Measurements from ENCODE around the gene KLK7. TPM values are rescaled to one million over a fixed set of nuclear protein-coding genes. Genes with fewer than 3 reads are reported as not detected.
"Not testable (repeated sequence)": the region's sequence is repeated elsewhere in the genome, so short reads cannot be mapped to it uniquely, and the experiment has no call there.

Gene KLK7
- total RNA-seq, 1 donor from 2014 or later: not detected

DNA sequence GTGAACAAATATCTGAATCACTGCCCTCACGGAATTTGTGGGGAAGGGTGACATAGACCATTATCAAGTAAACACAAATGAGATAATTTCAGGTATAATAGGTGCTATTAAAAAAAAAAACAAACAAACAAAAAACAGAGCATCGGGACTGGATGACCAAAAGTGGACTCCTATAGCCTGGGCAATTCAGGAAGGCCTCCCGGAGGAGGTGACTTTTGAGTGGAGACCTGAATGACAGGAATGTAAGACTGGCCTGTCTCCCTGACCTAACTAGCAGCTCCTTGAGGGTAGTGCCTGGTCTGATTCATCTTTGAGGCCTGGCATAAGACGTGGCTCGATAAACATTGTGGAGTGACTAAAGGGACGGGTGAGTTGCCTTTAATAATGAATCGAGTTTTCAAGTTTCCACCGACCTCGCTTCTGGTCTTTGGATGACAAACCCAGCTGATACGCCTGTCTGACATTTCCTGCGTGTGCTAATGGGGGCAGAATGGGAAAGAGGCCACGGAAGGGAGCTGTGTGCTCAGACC, 29.0 kb upstream of the KLK7 start:
- no peak for DNase-seq (ENCODE audit: low read depth in 2 of 2)

DNA sequence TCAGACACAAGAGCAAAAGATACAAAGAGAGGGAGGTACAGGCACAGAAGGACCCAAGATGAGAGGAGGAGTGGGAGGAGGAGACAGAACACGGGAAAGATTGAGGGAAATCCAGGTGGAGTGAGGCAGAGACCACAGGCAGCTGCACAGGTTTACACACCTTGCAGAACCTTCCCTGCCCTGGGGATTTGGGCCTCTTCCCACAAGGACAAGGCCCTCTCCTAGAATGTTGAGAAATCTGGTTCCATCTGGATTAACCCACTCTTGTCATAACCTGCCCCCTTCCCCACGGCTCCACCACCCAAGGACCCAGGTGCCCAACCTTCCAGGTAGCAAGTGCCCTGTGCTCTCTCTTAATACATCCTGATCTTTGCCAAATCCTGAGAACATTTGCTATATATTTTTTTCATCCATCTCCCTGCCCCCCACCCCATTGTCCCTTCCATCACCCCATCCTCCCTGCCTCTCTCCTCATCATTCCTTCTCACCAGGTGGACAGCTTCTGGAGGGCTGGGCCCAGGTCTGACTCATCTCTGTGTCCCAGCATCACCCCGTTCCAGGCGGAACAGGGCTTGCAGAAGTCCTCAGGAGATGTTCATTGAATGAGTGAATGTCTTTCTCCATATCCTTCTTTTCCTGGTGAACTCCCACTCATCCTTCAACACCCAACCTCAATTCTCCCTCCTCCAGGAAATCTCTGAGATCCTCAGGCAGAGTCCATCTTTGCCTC, 26.5 kb upstream of the KLK7 start:
- DNase-seq (ENCODE audit: low read depth in 2 of 2): no peak

DNA sequence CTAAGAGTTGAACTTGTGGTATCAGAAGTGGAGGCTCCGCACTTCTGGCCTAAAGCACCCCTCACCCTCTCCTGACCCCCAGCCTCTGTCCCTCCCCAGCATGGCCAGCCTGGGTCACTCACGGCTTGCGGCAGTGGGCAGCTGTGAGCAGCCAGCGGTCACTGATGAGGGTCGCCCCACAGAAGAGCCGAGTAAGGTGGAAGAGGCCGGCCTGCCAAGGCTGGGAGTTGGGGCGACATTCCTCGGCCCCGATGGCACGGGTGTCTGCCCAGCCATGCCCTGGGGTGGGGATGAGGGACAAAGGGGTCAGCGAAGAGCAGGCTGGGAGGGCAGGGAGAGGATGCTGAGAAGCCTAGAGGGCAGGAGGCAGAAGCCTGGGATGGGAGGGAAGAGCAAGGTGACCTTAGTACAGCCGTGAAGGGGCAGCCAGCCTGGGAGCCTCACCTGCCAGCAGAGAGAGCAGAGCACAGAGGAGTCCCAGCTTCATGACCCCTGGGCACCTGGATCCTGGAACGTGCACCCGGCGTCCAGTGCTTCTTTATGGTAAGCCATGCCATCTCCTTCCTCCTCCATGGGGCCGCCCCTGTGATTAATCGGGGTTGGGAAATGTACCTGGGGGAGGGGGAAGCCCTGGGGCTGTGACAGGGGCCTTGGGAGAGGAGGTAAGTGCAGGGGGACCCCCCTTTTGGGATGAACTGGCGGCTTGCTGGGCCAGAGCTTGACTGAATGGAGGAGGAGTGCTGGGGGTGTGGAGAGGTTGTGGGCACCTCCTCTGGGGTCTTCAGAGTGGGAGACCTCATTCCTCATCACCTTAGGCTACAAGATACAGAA, 25.6 kb upstream of the KLK7 start:
- no peak for DNase-seq (ENCODE audit: low read depth in 2 of 2)

DNA sequence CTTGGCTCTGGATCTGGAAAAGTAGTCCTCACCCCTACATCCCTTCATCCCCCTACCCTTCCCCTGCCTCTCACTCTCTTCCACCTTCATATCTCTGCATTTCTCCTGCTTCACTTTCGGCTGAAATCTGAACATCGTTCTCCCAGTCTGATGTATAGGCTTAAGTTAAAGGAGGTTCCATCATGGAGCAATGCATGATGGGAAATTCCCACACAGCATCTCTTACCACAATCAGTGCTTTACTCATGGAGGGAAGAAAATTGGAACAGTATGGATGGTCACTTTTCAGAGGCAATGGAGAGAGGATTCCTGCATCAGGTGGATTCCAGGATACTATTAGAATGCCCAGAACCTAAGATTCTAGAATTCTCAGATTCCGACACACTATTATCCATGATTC, 23.8 kb upstream of the KLK7 start:
- no peak for DNase-seq (ENCODE audit: low read depth in 2 of 2)

DNA sequence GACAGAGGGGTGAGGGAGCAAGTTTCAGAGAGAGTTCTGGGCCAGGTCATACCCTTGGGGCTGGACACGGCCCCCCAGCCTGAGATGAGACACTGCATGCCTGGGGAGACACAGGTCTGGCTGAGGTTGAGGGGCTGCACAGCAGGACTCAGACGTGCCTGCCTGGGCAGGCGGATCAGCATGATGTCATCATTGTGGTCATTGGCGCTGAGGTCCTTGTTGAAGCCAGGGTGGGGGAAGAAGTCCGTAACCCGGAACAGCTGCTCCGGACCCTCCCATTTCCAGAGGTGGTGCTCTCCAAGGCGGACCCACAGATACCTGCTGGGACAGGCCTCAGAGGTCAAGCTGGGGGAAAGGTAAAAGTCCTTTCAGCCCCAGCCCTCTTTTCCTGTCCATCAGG, 22.7 kb upstream of the KLK7 start:
- DNase-seq (ENCODE audit: low read depth in 2 of 2): no peak

DNA sequence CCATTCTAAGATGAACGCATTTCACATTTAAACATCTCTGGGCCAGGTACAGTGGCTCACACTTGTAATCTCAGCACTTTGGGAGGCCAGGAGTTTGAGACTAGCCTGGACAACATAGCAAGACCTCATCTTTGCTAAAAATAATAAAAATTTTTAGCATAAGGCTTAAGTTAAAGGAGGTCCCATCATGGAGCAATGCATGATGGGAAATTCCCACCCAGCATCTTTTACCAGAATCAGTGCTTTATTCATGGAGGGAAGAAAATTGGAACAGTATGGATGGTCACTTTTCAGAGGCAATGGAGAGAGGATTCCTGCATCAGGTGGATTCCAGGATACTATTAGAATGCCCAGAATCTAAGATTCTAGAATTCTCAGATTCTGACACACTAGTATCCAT, 21.5 kb upstream of the KLK7 start:
- no peak for DNase-seq (ENCODE audit: low read depth in 2 of 2)

DNA sequence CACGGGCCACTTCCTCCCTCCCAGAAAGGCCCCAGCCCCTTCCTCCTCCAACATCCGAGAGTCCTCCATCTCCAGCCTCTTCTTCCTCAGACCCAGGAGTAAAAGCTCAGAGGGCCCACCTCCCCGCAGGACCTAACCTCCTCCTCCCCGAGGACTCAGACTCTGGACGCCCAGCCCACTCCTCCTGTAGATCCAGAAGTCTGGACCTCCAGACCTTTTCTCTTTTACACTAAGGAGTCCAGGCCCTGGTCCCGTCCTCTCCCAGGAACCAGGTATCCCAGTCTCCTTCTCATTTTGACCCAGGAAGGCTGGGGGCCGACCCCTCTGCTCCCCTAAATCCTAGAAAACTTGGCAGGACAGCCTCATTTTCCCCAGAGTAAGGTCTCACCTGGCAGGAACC, 19.6 kb upstream of the KLK7 start:
- no peak for DNase-seq (ENCODE audit: low read depth in 2 of 2)

DNA sequence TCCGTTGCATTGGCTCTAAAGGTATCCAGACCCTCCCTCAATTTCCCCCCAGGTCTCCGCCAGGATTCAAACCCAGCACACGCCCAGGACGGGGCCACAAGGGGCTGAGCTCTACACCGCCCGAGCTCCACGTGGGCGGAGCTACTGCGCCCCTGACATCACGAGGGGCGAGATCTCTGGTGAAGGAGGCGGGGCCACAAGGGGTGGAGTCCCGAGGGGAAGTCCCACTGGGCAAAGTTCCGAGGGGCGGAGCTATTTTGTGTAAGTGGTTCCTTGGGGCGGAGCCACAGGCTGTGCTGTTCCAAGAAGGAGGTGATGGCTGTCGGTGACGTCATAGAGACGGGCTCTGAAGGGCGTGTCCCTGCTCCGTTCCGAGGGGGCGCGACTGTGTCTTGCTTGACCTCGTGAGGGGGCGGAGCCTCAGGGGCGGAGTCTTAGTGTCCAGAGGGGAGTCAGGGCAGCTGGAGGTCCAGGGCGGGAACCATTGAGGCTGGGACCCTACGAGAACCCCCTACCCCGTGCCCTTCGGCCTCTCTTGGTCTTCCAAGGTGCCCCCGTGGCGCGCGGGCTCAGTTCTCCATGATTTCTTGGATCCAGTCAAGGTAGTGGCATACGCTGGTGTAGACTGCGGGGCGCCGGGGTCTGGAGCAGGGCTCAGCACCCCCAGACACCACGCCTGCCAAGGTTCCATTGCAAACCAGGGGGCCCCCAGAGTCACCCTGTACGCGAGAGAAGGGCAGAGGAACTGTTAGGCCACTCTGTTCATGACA, 19.0 kb upstream of the KLK7 start:
- peak in 1 of 2 donors; percentile 26 for DNase-seq (ENCODE audit: low read depth in 2 of 2)

DNA sequence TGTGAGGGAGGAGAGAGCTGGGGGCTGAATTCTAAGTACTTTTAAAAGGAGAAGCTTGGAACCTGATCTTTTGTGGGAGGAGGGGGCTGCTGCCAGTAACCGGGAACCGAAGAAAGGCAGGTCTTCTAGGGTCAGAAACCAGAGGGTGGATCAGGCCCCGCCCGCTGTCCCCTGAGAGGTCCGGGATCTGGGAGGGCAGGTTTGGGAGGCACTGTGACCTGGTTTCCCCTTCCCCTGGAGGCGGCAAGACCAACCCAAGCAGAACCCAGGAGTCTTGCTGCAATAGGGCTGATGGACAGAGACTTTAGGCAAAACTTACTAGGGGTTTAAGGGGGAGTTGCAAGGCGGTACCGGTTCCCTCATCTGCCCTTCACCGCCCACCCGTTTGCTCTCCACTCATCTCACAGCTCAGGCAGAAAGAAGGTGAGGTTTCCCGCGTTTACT, 18.4 kb upstream of the KLK7 start:
- DNase-seq (ENCODE audit: low read depth in 2 of 2): no peak

DNA sequence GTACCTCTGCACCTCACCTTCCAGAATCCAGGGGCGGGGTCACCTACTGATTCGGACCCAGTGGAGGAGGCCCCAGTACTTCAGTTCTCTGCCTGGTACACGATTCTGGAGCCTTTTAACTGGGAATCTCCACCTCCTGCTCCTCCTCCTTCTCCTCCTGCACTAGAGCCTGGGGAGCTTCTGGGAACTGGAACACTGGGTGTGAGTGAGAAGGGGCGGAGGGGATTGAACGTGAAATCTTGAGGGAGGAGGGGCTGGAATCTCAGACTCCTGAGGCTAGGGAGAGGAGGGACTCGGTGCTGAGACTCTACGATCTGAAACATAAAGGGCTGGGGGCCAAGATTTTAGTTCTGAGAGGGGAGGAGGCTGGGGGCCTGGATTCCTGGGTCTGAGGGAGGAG, 17.8 kb upstream of the KLK7 start, which contains the start of gene KLK8:
Gene KLK8, minus strand, starts transcription at position 90 of the 400 bp plus-strand sequence. CDS start 437 bp downstream, outside the sequence.
- no peak for DNase-seq (ENCODE audit: low read depth in 2 of 2)

DNA sequence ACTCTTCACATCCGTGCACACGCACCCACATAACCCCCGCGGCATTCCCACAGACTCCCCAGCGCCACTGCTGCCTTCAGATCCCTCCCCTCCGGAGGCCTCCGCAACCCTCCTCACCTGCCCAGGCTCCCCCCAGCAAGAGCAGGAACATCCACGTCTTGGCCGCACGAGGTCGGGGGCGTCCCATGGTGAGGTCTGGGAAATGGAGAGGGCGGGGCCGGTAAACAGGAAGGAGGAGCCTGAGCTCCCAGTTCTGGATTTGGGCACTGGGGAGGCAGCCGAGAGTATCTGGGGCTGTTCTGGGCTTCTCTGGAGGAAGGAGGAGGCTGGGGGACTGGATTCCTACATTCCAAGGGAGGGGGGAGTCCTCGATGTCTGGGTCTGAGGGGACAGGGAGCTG, 17.3 kb upstream of the KLK7 start:
- no peak for DNase-seq (ENCODE audit: low read depth in 2 of 2)

DNA sequence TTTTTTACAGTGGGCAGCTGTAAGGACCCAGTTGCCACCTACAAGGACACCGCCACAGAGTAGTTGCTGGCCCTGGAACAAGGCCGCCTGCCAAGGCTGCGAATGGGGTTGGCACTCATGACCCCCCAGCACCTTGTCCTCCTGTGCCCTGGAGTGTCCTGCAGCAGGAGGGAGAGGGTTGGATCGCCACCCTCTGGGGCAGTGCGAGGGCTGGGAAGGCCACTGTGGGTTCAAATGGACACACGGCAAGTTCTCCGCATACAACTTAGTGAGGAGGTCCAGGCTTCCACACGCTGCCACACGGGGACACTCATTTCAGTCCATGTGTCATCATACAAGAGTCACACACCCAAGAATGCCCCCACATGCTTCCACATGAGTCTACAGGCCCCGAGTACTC, 16.7 kb upstream of the KLK7 start:
- DNase-seq (ENCODE audit: low read depth in 2 of 2): no peak

DNA sequence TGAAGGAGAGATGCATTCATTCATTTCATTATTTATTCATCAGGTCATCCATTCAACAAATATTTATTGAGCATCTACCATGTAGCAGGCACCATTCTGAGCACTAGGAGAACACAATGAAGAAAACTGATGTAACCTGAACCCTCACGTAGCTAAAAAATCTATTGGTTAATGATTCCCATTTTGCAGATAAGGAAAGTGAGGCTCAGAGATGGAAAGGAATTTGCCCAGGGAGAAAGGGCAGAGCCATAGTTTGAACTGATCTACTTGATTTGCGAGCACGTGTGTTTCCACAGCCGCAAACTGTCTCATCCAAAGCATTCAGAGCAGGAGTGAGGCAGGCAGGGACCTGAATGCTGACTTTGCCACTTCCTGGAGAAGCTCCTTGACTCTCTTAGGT, 15.0 kb upstream of the KLK7 start:
- no peak for DNase-seq (ENCODE audit: low read depth in 2 of 2)

DNA sequence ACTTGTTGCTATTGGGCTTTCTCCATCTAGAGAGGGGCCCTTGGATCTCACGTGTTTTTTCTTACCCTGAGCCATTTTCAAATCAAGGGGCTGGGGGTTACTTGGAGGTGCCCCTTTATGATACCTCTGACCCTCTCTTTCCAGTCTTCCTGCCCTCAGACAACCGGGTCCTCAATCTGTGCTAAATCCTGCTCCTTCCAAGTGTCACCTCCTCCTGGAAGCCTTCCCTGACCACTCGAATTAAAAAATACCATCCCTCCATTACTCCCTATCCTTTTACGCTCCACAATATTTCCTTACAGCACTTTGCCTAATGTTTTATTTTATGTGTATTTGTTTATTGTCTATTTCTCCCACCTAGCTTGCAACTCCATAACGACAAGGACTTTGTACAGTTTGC, 14.3 kb upstream of the KLK7 start:
- DNase-seq (ENCODE audit: low read depth in 2 of 2): no peak

DNA sequence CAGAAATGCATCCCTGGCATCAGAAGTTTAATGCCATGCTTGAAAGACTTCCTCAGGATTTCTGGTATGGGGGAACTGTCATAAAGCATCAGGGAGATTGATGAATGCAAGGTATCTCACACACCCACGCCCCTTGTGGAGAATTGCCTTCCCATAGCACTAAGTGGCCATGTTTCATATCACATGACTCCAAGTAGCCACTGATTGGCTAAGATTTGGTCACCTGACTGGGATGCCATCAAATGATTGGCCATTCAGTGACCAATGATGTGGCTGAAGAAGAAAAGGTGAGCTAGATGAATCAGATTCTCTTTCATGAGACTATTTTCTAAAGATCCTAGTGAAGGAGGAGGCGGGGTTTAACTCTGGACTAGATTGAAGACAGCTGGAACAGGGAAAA, 10.4 kb upstream of the KLK7 start:
- DNase-seq (ENCODE audit: low read depth in 2 of 2): no peak

DNA sequence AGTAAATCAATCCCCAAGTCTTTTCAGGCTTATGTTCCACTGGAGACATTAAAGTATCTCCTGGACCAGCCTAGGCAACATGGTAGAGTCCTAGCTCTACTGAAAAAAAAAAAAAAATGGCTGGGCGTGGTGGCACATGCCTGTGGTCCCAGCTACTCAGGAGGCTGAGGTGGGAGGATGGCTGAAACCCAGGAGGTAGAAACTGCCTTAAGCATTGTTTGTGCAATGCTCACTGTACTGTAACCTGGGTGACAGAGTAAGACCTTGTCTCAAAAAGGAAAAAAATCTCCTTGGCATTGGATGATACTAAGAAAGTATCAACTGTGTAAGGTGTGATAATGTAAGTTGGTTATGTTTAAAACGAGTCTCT, 8.9 kb upstream of the KLK7 start:
- no peak for DNase-seq (ENCODE audit: low read depth in 2 of 2)

DNA sequence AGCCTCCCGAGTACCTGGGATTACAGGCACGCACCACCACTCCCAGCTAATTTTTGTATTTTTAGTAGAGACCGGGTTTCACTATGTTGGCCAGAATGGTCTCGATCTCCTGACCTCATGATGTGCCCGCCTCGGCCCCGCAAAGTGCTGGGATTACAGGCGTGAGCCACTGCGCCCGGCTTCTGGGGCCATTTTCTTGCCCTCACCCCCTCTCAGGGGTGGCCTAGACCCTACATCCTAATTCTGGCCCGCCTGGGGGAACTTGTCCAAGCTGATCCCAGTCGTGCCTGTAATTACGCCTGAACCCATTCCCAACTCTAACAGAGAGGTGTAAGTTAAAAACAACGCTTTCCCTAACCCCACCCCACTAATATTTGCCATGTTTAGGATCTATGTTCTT, 699 bp upstream of the KLK7 start:
- not testable (repeated sequence) for DNase-seq (ENCODE audit: low read depth in 2 of 2)

DNA sequence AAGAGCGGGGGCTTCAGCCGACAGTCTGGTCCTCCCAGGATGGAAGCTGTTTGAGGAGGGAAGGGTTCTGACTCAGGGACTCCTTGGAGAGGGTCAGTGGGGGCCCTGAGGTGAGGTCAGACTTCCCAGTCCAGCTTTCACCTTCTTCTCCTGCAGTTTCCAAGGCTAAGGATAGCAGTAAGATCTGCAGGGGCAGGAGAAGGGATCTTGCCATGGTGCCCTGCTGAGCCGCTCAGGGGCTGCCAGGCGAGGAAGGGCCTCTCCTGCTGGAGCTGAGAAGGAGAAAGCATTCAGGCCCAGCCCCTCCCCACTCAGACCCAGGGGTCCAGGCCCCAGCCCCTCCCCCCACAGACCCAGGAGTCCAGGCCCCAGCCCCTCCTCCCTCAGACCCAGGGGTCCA, 1.5 kb downstream of the KLK7 start:
- DNase-seq (ENCODE audit: low read depth in 2 of 2): no peak

DNA sequence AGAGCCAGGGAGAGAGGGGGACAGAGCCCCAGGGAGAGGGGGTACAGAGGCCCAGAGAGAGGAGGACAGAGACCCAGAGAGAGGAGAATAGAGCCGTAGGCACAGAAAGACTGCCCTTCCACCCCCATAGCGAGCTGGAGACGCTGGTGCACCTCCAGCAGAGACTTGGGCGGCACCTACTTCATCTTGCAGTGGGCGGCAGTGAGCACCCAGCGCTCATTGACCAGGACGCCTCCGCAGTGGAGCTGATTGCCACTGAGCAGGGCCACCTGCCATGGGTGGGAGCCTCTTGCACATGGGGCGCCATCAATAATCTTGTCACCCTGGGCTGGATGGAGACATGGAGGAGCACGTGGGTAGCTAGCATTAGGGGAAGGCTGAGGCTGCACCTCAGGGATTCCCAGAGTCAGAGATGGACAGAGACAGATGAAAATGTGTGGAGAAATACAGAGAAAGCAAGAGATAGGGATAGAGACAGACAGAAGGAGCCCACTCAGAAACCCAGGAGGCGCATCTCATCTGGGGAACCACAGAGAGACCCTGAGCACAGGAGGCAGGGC, 2.0 kb downstream of the KLK7 start:
- DNase-seq (ENCODE audit: low read depth in 2 of 2): no peak

DNA sequence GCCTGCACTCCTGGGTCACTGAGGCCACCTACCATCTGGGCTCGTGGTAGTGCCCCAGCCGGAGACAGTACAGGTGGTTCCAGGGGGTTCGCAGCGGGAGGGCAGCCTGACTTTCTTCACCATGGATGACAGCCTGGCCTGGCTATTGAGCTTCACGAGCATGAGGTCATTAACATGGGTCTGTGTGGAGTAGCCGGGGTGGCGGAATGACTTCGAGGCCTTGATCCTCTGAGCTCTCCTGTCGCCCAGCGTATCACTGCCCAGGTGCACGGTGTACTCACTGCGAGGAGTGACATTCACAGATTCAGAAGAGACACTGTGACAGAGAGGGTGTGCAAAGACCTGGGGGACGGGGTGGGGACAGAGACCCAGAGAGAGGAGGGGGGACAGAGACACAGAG, 3.5 kb downstream of the KLK7 start:
- no peak for DNase-seq (ENCODE audit: low read depth in 2 of 2)

DNA sequence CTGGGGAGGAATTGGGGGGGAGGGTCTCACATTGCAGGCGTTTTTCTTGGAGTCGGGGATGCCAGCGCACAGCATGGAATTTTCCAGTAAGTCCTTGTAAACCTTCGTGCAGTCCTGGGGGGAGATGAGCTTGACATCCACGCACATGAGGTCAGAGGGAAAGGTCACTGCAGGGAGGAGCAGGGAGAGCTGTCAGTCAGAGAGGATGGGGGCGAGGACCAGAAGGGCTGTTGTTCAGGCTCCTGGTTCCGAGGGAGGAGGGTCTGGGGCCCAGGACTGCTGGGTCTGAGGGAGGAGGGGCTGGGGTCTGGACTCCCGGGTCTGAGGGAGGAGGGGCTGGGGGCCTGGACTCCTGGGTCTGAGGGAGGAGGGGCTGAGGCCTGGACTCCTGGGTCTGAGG, 4.0 kb downstream of the KLK7 start:
- DNase-seq (ENCODE audit: low read depth in 2 of 2): no peak

Data from lung microvascular endothelial cell (primary cell).